ENCODE data around the gene ZBTB47. TPM values are rescaled to one million over a fixed set of nuclear protein-coding genes. Genes with fewer than 3 reads are reported as not detected.
A peak's percentile ranks its signal among the peaks of the same experiment; 100 is the strongest.

The ZBTB47 gene
- total RNA-seq, 1 donor from 2014 or later: 82.3 TPM

DNA sequence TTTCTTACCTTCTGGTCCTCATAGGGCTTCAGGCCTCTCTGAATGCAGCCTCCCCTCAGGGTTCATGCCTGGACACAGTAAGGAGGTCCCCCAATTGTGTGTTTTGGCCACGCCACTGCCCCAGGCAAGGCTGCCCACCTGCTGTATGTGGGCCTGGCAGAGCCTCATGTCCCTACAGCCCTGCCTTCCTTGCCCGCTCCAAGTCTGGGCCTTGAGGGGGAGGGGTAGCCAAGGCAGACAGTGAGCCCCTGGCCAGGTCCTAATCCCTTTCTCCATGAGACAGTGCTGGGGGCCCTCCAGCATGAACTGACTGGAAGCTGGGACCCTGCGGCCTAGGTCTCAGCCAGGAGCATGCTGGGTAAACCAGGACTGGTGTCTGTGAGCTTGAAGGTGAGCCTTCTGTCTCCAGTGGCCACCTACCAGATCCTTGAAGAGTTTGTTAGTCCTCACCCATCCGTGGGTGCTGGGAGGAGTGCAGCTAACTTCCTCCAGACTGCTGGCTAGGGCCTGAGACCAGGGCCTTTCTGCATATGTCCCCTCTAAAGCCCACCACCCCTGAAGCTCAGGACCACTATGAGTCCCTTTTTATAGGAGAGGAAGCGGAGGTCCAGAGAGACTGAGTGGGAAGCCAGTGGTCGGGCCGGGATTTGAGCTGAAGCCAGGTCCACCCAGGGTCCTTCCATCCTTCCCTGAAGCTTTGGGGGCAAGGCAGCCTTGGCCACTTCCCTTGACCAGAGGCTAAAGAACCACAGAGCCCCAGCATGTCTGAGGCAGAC is 8.7 kb downstream of the ZBTB47 start:
- DNase-seq (no peak), ATAC-seq (ENCODE audit: poor library complexity) (no peak)
- intact Hi-C loops (cut with DNase I): no loop called here

DNA sequence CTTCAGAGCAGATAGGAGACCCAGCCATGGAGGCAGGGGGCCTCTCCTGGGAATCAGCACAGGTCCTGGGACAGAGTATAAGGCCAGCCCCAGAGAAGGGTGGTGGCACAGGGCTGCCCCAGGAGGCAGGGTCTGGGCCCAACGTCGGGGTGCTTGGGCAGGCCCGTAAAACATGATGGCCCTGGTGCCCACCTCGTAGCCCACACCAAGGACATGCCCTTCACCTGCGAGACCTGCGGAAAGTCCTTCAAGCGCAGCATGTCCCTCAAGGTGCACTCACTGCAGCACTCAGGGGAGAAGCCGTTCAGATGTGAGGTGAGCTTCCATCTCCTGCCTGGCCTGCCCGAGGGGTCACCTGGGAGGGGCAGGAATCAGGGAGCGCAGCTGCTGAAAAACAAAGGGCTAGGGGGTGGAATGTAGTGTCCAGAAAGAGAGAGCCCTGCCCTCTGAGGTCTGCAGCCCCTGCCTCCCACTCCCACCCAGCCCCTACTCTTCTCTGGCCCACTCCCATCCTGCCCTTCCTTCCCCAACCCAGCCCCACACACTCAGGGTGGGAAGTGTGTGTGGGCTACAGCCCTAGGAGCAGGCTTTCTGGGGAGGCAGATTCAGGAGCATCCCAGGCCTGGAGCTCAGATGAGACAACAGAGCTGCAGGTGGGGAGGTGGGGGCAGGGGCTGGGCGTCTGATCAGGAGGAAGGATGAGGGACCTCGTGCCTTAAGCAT is 9.5 kb downstream of the ZBTB47 start:
- no peak for DNase-seq
- ATAC-seq (ENCODE audit: poor library complexity): no peak
- intact Hi-C loops (cut with DNase I): no loop called here

DNA sequence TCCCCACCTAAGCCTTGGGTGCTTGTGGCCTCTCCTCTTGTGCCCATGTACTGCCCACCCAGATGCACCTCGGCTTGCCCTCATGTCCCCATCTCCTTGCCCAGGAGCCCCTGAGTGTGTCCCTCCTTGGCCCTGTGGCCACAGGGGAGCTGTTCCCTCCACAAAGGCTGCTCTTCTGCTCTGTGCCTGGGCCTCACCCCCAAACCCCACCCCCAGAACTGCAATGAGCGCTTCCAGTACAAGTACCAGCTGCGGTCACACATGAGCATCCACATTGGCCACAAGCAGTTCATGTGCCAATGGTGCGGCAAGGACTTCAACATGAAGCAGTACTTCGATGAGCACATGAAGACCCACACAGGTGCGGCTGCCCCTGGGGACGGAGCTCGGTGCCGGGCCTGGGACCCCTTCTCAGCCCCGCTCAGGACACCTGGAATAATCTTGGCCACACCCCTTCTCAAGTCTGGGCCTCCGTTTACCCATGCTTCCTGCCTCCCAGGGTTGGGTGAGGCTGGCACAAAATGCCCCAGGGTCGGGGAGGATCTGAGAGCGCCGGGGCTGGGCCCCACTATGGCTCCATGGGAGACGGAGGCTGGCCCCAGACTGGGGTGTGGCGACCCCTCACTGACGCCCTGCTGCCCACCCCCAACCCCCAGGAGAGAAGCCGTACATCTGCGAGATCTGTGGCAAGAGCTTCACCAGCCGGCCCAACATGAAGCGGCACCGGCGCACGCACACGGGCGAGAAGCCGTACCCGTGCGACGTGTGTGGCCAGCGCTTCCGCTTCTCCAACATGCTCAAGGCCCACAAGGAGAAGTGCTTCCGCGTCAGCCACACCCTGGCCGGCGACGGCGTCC is 10.3 kb downstream of the ZBTB47 start:
- ATAC-seq (ENCODE audit: poor library complexity) (no peak), DNase-seq (no peak)
- intact Hi-C loops (cut with DNase I): no loop called here

DNA sequence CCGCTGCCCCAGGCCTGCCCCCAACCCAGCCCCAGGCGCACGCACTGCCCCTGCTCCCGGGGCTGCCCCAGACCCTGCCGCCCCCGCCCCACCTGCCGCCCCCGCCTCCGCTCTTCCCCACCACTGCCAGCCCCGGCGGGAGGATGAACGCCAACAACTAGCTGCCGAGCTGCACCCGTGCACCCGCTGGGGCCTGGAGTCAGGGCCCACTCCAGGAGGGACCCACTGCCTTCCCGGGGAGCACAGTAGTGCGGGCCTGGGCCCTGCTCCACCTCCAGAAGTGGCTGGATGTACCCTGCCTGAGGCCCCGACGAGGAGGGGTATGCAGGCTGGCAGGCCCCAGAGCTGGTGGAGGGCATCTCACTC is 10.9 kb downstream of the ZBTB47 start:
- intact Hi-C loops (cut with DNase I): no loop called here
- no peak for ATAC-seq (ENCODE audit: poor library complexity)

DNA sequence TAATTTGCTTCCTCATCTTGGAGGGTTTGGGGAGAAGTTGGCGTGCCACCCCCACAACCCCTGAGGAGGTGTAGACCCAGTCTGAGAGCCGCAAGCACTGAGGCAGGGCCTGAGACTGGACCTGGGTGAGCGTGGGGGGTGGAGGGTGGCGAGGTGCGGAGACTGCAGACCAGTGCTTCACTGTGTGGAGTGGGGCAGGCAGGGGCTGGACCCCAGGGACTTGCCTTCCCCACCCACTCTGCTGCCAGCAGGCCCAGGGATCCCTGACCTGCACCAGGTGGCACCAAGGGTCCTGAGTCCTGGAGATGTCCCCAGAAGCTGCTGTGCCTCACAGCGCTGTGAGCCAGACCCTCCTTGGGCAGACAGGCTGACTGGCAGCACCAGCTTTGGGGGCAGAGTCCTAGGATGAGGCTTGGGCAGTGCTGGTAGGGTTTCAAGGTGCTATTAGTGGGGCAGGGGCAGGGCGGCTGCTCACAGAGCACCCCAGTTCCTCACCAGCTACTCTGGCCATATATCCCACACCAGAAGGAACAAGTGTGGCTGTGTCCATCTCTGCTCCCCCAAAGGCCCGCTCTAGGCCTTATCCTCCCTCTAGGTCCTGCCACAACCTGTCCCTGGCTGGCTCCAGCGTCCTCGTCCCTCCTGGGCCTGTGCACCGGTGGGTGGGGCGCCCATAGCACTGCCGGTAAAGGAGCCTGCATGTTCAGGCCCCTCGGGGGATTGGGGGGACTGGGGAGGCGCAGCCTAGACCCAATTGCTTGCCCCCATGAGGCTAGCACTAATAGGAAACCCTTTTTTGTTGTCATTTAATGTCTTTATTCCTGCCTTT is 11.8 kb downstream of the ZBTB47 start:
- ATAC-seq (ENCODE audit: poor library complexity): no peak
- intact Hi-C loops (cut with DNase I): no loop called here
- DNase-seq: no peak

More for the DNA sequence above, 10.9 kb downstream of the ZBTB47 start:
- no peak for DNase-seq

DNA sequence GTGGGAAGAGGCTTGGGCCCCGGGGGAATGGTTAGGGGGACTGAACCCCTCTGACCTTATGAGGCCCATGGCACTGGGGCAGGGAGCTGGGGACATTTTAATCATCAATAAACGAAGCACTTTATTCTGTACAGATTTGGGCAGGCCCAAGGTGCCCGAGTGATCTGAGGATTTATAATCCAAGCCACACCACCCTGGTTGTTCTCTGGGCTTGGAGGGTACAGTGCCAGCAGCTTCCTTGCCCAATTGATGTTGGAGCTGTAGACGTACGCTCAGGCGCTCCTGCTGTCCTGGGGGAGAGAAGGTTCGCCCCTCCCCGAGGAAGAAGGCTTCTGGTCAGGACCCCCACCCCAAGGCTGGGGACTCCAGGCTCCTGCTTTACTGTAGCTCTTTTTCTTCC is 12.5 kb downstream of the ZBTB47 start:
- intact Hi-C loops (cut with DNase I): no loop called here
- ATAC-seq (ENCODE audit: poor library complexity) (peak; percentile 14), DNase-seq (no peak)

DNA sequence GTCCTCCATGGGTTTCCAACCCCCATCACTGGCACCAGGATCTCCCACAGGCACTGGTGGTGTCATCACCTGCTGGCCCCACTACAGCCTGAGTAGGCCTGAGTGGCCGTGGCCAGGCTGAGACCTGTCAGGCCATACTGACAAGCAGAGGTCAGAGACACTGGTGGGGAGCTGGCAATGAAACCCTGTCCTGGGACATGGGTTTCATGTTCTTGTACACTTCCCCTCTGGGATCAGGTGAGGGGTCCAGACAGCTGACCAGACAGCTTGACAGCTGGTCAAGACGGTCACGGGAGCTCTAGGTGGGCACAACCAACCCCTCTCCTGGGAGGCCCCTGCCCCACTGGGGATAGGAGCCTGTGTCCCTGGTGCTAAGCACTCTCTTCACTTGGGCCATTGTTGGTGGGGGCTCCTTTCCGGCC is 13.1 kb downstream of the ZBTB47 start:
- intact Hi-C loops (cut with DNase I): no loop called here
- ATAC-seq (ENCODE audit: poor library complexity) (peak; percentile 49), DNase-seq (no peak)

DNA sequence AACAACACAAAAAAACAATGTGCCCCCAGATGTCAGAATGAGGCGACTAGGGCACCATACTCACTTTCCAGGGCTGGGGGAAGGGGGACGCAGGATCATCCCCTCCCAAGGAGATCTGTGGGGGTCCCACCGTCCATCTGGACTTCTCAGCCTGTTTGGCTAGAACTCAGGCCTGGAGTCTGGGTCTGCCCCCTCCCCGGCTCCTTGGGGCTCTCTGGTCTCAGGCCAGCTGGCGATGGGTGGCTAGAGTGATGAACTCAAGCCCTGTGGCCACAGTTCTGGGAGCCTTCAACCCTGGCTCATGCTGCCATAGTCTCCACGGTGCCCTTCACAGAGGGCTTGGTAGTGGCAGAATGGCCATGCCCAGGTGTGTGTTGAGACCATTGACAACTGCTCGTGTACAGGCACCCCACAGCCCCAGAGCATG is 13.6 kb downstream of the ZBTB47 start:
- intact Hi-C loops (cut with DNase I): no loop called here
- DNase-seq (peak; percentile 35), ATAC-seq (ENCODE audit: poor library complexity) (peak; percentile 9)

DNA sequence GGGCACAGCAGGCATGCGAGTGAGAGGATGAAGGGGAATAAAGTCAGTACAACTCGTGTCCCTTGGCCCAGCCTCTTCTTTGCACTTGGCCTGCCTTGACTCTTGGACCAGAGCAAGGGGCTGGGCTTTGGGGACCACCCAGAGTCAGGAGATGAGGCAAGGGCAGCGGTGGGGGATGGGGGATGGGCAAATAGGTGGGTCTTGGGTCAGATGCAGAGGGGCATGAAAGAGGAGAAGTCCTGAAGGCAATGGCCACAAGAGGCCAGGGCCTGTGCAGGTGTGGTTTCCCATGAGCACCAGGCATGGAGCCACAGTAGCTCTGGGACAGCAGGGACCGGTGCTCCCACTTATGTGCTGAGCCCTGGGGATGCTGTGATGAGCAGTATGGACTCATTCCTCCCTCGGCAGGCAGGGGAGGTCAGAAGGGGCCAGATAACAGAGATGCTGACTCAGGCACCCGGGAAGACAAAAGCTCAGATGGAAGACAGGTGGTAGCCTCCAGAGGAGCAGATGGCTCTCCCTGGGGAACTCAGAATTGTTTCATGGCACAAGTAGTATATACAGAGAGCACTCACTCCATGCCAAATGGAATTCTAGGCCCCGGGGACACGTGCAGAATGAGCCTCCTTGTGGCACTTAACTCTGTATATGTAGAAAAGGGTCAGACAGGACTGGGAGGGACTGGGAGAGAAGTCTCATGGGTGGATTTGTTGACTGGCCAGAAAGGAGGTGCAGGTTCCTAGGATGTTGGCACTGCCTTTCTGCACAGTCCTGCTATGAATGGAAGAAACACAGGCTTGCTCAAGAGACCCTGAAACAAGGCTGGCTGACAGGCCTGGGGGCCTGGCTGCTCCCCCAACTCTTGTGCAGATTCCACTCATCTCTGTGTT is 14.3 kb downstream of the ZBTB47 start:
- DNase-seq: peak; percentile 37
- ATAC-seq (ENCODE audit: poor library complexity): peak; percentile 1
- intact Hi-C loops (cut with DNase I): no loop called here

DNA sequence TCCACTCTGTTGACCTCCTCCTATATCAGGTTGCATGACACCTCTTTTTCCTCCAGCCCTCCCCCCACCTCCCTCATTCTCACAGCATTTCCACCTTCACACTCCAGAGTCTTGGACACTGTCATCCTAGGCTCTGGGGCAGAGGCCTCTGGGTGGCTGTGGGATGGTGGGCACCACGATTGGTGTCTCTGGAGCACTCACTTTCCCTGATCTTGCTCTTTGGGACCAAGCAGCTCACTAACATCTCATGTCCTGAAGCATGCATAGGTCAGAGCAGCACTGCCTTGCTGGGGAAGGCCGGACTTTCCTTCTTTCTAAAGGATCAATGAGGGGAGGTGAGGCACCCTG is 14.9 kb downstream of the ZBTB47 start:
- ATAC-seq (ENCODE audit: poor library complexity): no peak
- intact Hi-C loops (cut with DNase I): no loop called here
- DNase-seq: no peak

DNA sequence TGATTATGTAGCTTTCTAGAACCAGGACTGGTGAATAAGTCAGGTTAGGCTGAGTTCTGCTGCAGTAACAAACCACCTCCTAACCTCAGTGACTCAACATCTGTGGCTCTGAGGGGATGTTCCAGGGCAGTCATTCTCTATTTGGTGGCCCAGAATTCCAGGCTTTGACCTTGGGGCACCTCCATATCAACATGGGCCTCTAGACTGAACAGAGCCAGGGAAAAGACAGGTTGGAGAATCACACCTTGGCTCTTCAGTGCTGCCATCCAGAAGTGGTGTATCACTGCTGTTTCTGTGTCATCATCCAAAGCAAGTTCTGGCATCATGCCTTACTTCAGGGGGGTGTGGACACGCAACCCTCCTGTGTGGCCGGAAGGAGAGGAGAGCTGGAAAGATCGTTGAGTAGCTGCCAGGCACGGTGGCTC is 15.3 kb downstream of the ZBTB47 start:
- intact Hi-C loops (cut with DNase I): no loop called here
- no peak for ATAC-seq (ENCODE audit: poor library complexity)
- DNase-seq: peak; percentile 33

DNA sequence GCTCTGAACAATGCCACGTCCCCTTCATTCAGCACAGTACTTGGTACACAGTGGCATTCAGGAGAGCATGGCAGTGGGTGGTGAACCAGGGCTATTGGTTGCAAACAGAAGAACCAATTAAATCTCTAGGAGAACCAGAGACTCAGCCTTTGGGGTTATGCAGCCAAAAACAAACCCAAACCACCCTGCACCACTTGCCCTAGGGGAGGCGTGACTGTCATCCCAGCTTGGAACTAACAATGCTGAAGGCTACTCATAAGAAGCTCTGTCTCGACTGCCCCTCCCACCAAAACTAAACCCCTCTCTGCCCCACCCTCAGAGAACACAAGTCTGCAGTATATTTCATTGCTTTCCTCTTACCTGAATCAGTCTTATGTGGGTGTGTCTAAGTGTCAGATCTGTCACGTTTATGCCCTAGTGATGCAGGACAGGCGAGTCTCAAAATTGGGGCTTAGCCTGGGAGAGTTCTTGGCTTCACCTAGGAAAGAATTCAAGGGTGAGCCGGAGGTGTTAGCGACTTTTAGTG is 16.6 kb downstream of the ZBTB47 start:
- ATAC-seq (ENCODE audit: poor library complexity) (no peak), DNase-seq (no peak)
- intact Hi-C loops (cut with DNase I): no loop called here

DNA sequence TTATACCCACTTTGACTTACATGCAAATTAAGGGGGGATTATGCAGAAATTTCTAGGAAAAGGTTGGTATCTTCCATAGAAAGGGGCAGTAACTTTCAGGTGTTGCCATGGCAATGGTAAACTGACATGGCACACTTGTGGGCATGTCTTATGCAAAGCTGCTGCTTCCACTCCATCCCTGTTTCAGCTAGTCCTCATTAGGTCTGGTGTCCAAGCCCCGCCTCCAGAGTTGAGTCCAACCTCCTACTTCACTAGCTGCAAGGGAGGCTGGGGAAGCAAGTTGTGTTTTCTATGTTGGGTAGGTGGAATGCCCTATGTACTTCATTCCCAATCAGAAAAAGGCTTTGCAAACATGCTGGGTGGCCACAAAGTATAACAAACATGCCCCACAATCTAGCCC is 17.2 kb downstream of the ZBTB47 start:
- DNase-seq (no peak), ATAC-seq (ENCODE audit: poor library complexity) (no peak)
- intact Hi-C loops (cut with DNase I): no loop called here

DNA sequence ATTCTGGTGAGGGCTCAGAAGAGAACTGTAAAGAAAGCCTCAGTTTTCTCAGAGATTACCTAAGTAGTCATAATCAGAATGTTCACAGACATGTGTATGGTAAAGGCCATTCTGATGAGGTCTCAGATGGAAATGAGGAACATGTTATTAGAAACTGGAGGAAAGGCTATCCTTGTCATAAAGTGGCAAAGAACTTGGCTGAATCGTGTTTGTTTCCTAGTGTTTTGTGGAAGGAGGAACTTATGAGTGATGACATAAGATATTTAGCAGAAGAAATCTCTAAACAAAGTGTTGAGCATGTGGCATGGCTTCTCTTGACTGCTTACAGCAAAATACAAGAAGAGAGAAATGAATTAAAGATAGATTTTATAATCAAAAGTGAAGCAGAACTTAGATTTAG is 19.0 kb downstream of the ZBTB47 start:
- intact Hi-C loops (cut with DNase I): no loop called here
- DNase-seq (no peak), ATAC-seq (ENCODE audit: poor library complexity) (no peak)

DNA sequence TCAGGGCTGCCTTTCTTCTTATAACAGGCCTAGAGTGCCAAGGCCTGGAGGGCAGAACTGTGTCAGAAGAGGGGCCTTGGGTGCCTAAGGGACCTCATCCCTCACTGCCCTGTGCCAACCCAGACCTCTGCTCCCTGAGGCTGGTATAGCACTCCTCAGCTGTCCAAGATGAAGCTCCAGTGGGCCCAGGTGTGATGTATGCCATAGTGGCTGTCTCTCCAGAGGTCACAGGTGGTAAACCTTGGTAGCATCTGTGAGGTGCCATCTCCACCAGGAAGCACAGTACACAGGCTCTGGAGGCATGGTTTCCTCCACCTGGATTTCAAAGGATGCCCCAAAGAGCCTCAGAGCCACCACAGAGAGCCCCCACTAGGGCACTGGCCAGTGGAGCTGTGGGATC is 19.6 kb downstream of the ZBTB47 start:
- ATAC-seq (ENCODE audit: poor library complexity) (no peak), DNase-seq (no peak)
- intact Hi-C loops (cut with DNase I): no loop called here

DNA sequence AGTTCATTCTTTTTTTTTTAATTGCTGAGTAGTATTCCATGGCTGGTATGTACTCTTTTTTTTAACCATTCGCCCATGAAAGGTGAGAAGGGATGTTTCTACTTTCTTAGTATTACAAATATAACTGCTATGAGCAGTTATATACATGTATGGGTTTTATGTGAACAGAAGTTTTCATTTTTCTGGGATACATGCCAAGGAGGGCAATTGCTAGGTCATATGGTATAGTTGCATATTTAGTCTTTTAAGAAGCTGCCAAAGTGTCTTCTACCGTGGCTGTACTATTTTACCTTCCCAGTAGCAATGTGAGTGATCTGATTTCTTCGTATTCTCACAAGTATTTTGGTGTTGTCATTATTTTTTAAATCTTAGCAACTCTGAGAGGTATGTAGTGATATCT is 20.6 kb downstream of the ZBTB47 start:
- intact Hi-C loops (cut with DNase I): no loop called here
- ATAC-seq (ENCODE audit: poor library complexity) (no peak), DNase-seq (no peak)

DNA sequence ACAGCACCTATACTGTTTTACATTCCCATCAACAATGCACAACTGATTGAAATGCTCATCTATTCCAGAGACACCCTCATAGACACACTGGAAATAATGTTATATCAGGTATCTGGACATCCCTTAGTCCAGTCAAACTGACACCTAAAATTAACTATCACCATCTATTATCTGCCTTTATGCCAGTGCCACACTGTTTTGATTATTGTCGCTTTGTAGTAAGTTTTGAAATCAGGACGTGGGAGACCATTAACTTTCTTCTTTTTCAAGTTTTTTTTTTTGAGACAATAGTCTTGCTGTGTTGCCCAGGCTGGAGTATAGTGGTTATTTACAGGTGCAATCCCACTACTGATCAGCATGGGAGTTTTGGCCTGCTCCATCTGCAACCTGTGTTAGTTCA is 22.4 kb downstream of the ZBTB47 start:
- intact Hi-C loops (cut with DNase I): no loop called here
- no peak for ATAC-seq (ENCODE audit: poor library complexity)
- no peak for DNase-seq

DNA sequence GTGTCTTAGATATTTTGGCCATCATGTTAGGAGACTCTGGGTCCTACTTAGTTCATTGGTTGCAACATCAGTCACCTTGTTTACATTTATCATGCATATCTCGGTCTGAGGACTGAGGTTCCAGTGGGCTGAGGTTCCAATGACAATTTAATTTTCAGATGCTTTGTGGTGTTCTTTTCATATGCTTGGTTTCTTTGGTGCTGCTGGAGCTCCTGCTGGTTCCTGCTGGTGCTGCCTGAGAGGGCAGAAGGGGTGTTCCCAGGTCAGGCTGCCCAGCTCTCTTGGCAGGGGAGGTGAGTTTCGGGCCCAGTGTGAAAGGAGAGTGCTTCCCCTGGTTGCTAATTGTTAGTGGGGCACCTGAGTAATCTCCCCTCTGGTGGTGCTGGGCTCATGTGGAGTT is 24.9 kb downstream of the ZBTB47 start:
- DNase-seq: no peak
- intact Hi-C loops (cut with DNase I): no loop called here
- ATAC-seq (ENCODE audit: poor library complexity): no peak
